Measurements from ENCODE around the gene ARL9.

Gene ARL9

DNA sequence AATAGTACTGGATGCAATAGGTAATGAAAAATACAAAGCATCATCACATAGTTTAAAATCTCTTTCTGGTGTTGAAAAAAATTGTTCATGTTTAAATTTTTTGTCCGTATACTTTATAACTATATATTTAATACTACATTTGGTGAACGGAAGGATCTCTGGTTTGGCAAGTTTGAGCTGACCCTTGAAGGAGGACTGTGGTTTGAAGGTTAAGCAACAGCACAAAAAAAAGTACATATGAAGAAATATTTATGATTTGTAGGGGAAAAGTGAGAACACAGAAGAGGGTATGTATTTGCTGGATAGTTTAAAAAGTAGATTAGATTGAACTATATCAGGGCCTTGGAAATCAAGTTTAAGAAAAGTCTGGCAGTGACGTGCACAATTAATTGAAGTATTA lies 24.9 kb upstream of the ARL9 start:
- TF ChIP-seq, protein P1, sequence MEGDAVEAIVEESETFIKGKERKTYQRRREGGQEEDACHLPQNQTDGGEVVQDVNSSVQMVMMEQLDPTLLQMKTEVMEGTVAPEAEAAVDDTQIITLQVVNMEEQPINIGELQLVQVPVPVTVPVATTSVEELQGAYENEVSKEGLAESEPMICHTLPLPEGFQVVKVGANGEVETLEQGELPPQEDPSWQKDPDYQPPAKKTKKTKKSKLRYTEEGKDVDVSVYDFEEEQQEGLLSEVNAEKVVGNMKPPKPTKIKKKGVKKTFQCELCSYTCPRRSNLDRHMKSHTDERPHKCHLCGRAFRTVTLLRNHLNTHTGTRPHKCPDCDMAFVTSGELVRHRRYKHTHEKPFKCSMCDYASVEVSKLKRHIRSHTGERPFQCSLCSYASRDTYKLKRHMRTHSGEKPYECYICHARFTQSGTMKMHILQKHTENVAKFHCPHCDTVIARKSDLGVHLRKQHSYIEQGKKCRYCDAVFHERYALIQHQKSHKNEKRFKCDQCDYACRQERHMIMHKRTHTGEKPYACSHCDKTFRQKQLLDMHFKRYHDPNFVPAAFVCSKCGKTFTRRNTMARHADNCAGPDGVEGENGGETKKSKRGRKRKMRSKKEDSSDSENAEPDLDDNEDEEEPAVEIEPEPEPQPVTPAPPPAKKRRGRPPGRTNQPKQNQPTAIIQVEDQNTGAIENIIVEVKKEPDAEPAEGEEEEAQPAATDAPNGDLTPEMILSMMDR (conservative IDR thresholded peaks at IDR 0.05; ENCODE audit: low read length) = no peak
- TF ChIP-seq EZH2phosphoT487 (IDR thresholded peaks at IDR 0.05; ENCODE audit: borderline replicate concordance) = no peak
- Histone ChIP-seq H3K9ac (ENCODE audit: low read depth, low read length, poor library complexity, severe bottlenecking) (no peak overlapping the region), H3K4me3 (ENCODE audit: low read length, poor library complexity, severe bottlenecking) (no peak overlapping the region), H3K36me3 (ENCODE audit: insufficient read depth, low read length) (peaks cover 90% of the 10 kb centered on the region), H3K4me2 (ENCODE audit: low read depth, low read length, poor library complexity, severe bottlenecking) (no peak overlapping the region), H3K4me1 (ENCODE audit: insufficient read depth, low read length, poor library complexity, severe bottlenecking) (peaks cover 4% of the 10 kb centered on the region), H3K9me2 (replicated peaks; ENCODE audit: low read depth, low read length) (no peaks in the 10 kb centered on the region), H3K27me3 (ENCODE audit: insufficient read depth, low read length, poor library complexity, severe bottlenecking) (no peaks in the 10 kb centered on the region), H2AFZ (ENCODE audit: low read length) (no peak overlapping the region), H3K79me2 (ENCODE audit: insufficient read depth, low read length) (no peaks in the 10 kb centered on the region), H3F3A (ENCODE audit: low read depth) (no peaks in the 10 kb centered on the region), H3K9me3 (ENCODE audit: insufficient read depth, low read depth, low read length) (no peaks in the 10 kb centered on the region), H4K20me1 (ENCODE audit: insufficient read depth, low read length, poor library complexity, severe bottlenecking) (peaks cover 5% of the 10 kb centered on the region)

DNA sequence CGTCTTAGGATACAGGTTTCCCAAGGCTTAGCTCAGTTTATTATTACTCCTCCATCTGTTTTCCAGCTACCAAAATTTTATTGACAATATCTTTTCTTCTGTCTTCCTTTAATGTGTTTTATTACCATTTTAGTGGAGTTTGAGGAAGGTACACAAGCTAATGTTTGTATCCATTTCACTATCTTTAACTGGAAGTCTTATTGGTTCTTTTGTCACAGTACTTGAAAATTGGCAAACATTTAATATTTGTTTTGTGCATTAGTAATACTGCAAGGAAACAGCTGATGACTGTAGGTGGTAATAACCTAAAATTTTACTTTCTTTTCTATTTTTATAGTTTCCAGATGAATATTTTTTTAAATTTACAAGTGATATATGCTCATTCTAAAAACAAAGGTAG lies 9.3 kb upstream of the ARL9 start:
- no peaks in the 10 kb centered on the region for H3K9me2 ChIP-seq (replicated peaks; ENCODE audit: low read depth, low read length)
- H4K20me1 ChIP-seq (ENCODE audit: insufficient read depth, low read length, poor library complexity, severe bottlenecking) = no peaks in the 10 kb centered on the region
- H3K27me3 ChIP-seq (ENCODE audit: insufficient read depth, low read length, poor library complexity, severe bottlenecking) = no peaks in the 10 kb centered on the region
- H3K79me2 ChIP-seq (ENCODE audit: insufficient read depth, low read length) = no peaks in the 10 kb centered on the region
- H3K4me1 ChIP-seq (ENCODE audit: insufficient read depth, low read length, poor library complexity, severe bottlenecking) = no peaks in the 10 kb centered on the region
- H2AFZ ChIP-seq (ENCODE audit: low read length) = no peak overlapping the region
- H3K9ac ChIP-seq (ENCODE audit: low read depth, low read length, poor library complexity, severe bottlenecking) = no peak overlapping the region
- no peaks in the 10 kb centered on the region for H3F3A ChIP-seq (ENCODE audit: low read depth)
- no peaks in the 10 kb centered on the region for H3K9me3 ChIP-seq (ENCODE audit: insufficient read depth, low read depth, low read length)
- no peak overlapping the region for H3K4me2 ChIP-seq (ENCODE audit: low read depth, low read length, poor library complexity, severe bottlenecking)
- no peak for TF ChIP-seq EZH2phosphoT487 (IDR thresholded peaks at IDR 0.05; ENCODE audit: borderline replicate concordance)
- TF ChIP-seq, protein P1 (conservative IDR thresholded peaks at IDR 0.05; ENCODE audit: low read length) = no peak
- peaks cover 57% of the 10 kb centered on the region for H3K36me3 ChIP-seq (ENCODE audit: insufficient read depth, low read length)
- no peak overlapping the region for H3K4me3 ChIP-seq (ENCODE audit: low read length, poor library complexity, severe bottlenecking)

DNA sequence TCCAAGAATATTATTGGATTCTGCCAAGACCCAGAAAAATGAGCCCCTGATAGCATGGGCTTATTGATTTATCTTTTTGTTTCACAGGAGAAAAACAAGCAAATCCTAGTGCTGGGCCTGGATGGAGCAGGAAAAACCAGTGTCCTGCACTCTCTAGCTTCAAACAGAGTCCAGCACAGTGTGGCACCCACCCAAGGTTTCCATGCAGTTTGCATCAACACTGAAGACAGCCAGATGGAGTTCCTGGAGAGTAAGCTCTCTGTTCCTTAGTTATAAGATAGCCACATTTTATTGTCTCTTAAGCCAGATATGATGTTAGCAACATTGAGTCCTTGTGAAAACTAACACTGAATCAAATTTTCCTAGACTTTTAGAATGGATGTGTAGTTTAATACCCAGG lies 5.5 kb downstream of the ARL9 start:
- Histone ChIP-seq H3K4me3 (ENCODE audit: low read length, poor library complexity, severe bottlenecking) (no peak overlapping the region), H3F3A (ENCODE audit: low read depth) (no peaks in the 10 kb centered on the region), H3K4me1 (ENCODE audit: insufficient read depth, low read length, poor library complexity, severe bottlenecking) (no peaks in the 10 kb centered on the region), H3K27me3 (ENCODE audit: insufficient read depth, low read length, poor library complexity, severe bottlenecking) (no peaks in the 10 kb centered on the region), H4K20me1 (ENCODE audit: insufficient read depth, low read length, poor library complexity, severe bottlenecking) (no peaks in the 10 kb centered on the region), H3K36me3 (ENCODE audit: insufficient read depth, low read length) (no peaks in the 10 kb centered on the region), H2AFZ (ENCODE audit: low read length) (no peak overlapping the region), H3K9me3 (ENCODE audit: insufficient read depth, low read depth, low read length) (no peaks in the 10 kb centered on the region), H3K79me2 (ENCODE audit: insufficient read depth, low read length) (no peaks in the 10 kb centered on the region), H3K4me2 (ENCODE audit: low read depth, low read length, poor library complexity, severe bottlenecking) (no peak overlapping the region), H3K9me2 (replicated peaks; ENCODE audit: low read depth, low read length) (no peaks in the 10 kb centered on the region), H3K9ac (ENCODE audit: low read depth, low read length, poor library complexity, severe bottlenecking) (no peak overlapping the region)
- TF ChIP-seq EZH2phosphoT487 (IDR thresholded peaks at IDR 0.05; ENCODE audit: borderline replicate concordance) = no peak
- TF ChIP-seq, protein P1 (conservative IDR thresholded peaks at IDR 0.05; ENCODE audit: low read length) = no peak

Measured in Loucy (cell line).